ENCODE measurements around the gene SECISBP2L. TPM values are rescaled to one million over a fixed set of nuclear protein-coding genes. Genes with fewer than 3 reads are reported as not detected.

SECISBP2L gene
- total RNA-seq, 1 donor: 74.3 TPM

- no peak overlapping the region for H3K4me3 ChIP-seq (ENCODE audit: low read depth, low read length)
- DNase-seq (ENCODE audit: low read depth): peak; percentile 56
- TF ChIP-seq CTCF (IDR thresholded peaks at IDR 0.05; ENCODE audit: insufficient read depth, low read depth, low read length): no peak
Measured at GRCh38 chr15:48946074-48946839, 100.0 kb downstream of the SECISBP2L start.

GRCh38 chr15:48945386-48945785 lies 100.9 kb downstream of the SECISBP2L start:
- no peak for TF ChIP-seq CTCF (IDR thresholded peaks at IDR 0.05; ENCODE audit: insufficient read depth, low read depth, low read length)
- no peak for DNase-seq (ENCODE audit: low read depth)

GRCh38 chr15:48941904-48942303 lies 104.3 kb downstream of the SECISBP2L start:
- no peak for TF ChIP-seq CTCF (IDR thresholded peaks at IDR 0.05; ENCODE audit: insufficient read depth, low read depth, low read length)
- DNase-seq (ENCODE audit: low read depth): no peak
- no peak overlapping the region for H3K4me3 ChIP-seq (ENCODE audit: low read depth, low read length)

More at GRCh38 chr15:48945386-48945785, 100.9 kb downstream of the SECISBP2L start:
- H3K4me3 ChIP-seq (ENCODE audit: low read depth, low read length): no peak overlapping the region

- H3K4me3 ChIP-seq (ENCODE audit: low read depth, low read length): no peak overlapping the region
- peak; percentile 96 for DNase-seq (ENCODE audit: low read depth)
- TF ChIP-seq CTCF (IDR thresholded peaks at IDR 0.05; ENCODE audit: insufficient read depth, low read depth, low read length): no peak
Measured at GRCh38 chr15:48940508-48940907, 105.7 kb downstream of the SECISBP2L start.

GRCh38 chr15:48939648-48940047 lies 106.6 kb downstream of the SECISBP2L start:
- DNase-seq (ENCODE audit: low read depth): peak; percentile 93
- no peak overlapping the region for H3K4me3 ChIP-seq (ENCODE audit: low read depth, low read length)
- no peak for TF ChIP-seq CTCF (IDR thresholded peaks at IDR 0.05; ENCODE audit: insufficient read depth, low read depth, low read length)

Small RNAs within 50 kb of the gene (small RNA-seq; reads per million reads assigned to genes)
- gene RF00019: not detected

Other genes starting within 250 kb of the SECISBP2L start
- 5.2 and 14.8 TPM in 2 replicates for gene CEP152, start 235.4 kb downstream of the SECISBP2L start, total RNA-seq
- gene EID1, start 168.3 kb downstream of the SECISBP2L start, total RNA-seq: 191 and 224 TPM in 2 replicates
- 2.3 and 3.5 TPM in 2 replicates for gene SHC4, start 82.5 kb downstream of the SECISBP2L start, total RNA-seq
- 63.1 and 85.9 TPM in 2 replicates for gene COPS2, start 109.2 kb upstream of the SECISBP2L start, total RNA-seq
- gene GALK2, start 123.8 kb upstream of the SECISBP2L start, total RNA-seq: 38.7 and 58.7 TPM in 2 replicates

All from fibroblast of villous mesenchyme (primary cell).